Osteoblast (primary cell): ENCODE measurements around the gene PPP2R3B. TPM values are rescaled to one million over a fixed set of nuclear protein-coding genes. Genes with fewer than 3 reads are reported as not detected.
"Not testable (repeated sequence)": the region's sequence is repeated elsewhere in the genome, so short reads cannot be mapped to it uniquely, and the experiment has no call there.

Source experiments
- DNase-seq: peaks from one replicate; pipeline ENCODE4 v3.0.0; 2011; ENCODE audit warnings: low spot score, mixed read lengths; ENCODE audit not compliant: insufficient read length; ENCODE audit errors: missing footprints
- H2AFZ ChIP-seq: 2 replicates; pipeline ENCODE4 v1.6.0; 2011; ENCODE audit warnings: mild to moderate bottlenecking, low read length
- H3K27ac ChIP-seq: 2 replicates; pipeline ENCODE4 v1.5.1; 2011; ENCODE audit warnings: mild to moderate bottlenecking, low read depth, low read length, moderate library complexity
- H3K27me3 ChIP-seq: 2 replicates; pipeline ENCODE4 v1.6.0; 2012; ENCODE audit warnings: mild to moderate bottlenecking, control low read depth, inconsistent platforms, low read length, moderate library complexity; ENCODE audit not compliant: insufficient read depth
- H3K36me3 ChIP-seq: 2 replicates; pipeline ENCODE4 v1.5.1; 2011; ENCODE audit warnings: mild to moderate bottlenecking, low read length, control low read depth, moderate library complexity; ENCODE audit not compliant: insufficient read depth
- H3K4me1 ChIP-seq: 2 replicates; pipeline ENCODE4 v1.5.1; 2011; ENCODE audit warnings: mild to moderate bottlenecking, low read length, control low read depth, moderate library complexity; ENCODE audit not compliant: insufficient read depth
- H3K4me2 ChIP-seq: 2 replicates; pipeline ENCODE4 v1.6.0; 2011; ENCODE audit warnings: mild to moderate bottlenecking, low read length; ENCODE audit not compliant: insufficient read depth
- H3K4me3 ChIP-seq: fragments of 200-600 bp; sonication (generic); 3 replicates; pipeline ENCODE4 v1.5.1; 2012; ENCODE audit warnings: mild to moderate bottlenecking, low read length, inconsistent platforms; ENCODE audit not compliant: insufficient read depth
- H3K79me2 ChIP-seq: 2 replicates; pipeline ENCODE4 v1.6.0; 2012; ENCODE audit warnings: mild to moderate bottlenecking, low read length, control low read depth, inconsistent platforms; ENCODE audit not compliant: insufficient read depth
- H3K9me3 ChIP-seq: 2 replicates; pipeline ENCODE4 v1.5.1; 2011; ENCODE audit warnings: low read depth, low read length, control low read depth
- H4K20me1 ChIP-seq: 2 replicates; pipeline ENCODE4 v1.6.0; 2012; ENCODE audit warnings: mild to moderate bottlenecking, low read length, control low read depth; ENCODE audit not compliant: insufficient read depth
- CTCF ChIP-seq: IDR thresholded peaks from 2 replicates; pipeline ENCODE4 v1.5.1; 2011; ENCODE audit warnings: mild to moderate bottlenecking, low read depth, low read length, moderate library complexity; ENCODE audit errors: extremely low read depth
- total RNA-seq: library from RNA; depleted of rRNA; stranded (reverse); fragments of >200 nt; gene quantifications from 2 replicates; pipeline ENCODE4 v1.2.3, GENCODE V29; 2012

The PPP2R3B gene
- total RNA-seq, 1 donor: 13.4 TPM

GRCh38 chrX:331825-332495 lies 54.7 kb downstream of the PPP2R3B start:
- H4K20me1 ChIP-seq: no peaks in the 10 kb centered on the region

GRCh38 chrX:331151-331824 lies 55.4 kb downstream of the PPP2R3B start:
- Histone ChIP-seq H4K20me1 (no peaks in the 10 kb centered on the region), H3K4me3 (peak overlapping the region; percentile 50), H3K4me1 (no peaks in the 10 kb centered on the region), H3K36me3 (no peaks in the 10 kb centered on the region), H3K27me3 (no peaks in the 10 kb centered on the region), H3K4me2 (peak overlapping the region; percentile 73), H2AFZ (peak overlapping the region; percentile 41), H3K9me3 (no peaks in the 10 kb centered on the region), H3K27ac (no peak overlapping the region), H3K79me2 (no peaks in the 10 kb centered on the region)
- peak; percentile 98 for DNase-seq
- no peak for TF ChIP-seq CTCF

More at GRCh38 chrX:331825-332495, 54.7 kb downstream of the PPP2R3B start:
- H3K79me2 ChIP-seq: no peaks in the 10 kb centered on the region
- peak overlapping the region; percentile 73 for H3K4me2 ChIP-seq
- no peaks in the 10 kb centered on the region for H3K27me3 ChIP-seq
- no peak overlapping the region for H2AFZ ChIP-seq
- DNase-seq: peak; percentile 90
- H3K4me3 ChIP-seq: peak overlapping the region; percentile 50
- no peaks in the 10 kb centered on the region for H3K9me3 ChIP-seq
- H3K27ac ChIP-seq: no peak overlapping the region
- no peak for TF ChIP-seq CTCF
- H3K36me3 ChIP-seq: no peaks in the 10 kb centered on the region
- no peaks in the 10 kb centered on the region for H3K4me1 ChIP-seq

- TF ChIP-seq CTCF: no peak
- no peaks in the 10 kb centered on the region for H3K4me1 ChIP-seq
- no peaks in the 10 kb centered on the region for H3K27me3 ChIP-seq
- H2AFZ ChIP-seq: no peak overlapping the region
- H4K20me1 ChIP-seq: no peaks in the 10 kb centered on the region
- H3K79me2 ChIP-seq: no peaks in the 10 kb centered on the region
- H3K27ac ChIP-seq: no peak overlapping the region
- no peaks in the 10 kb centered on the region for H3K9me3 ChIP-seq
- DNase-seq: no peak
- no peak overlapping the region for H3K4me3 ChIP-seq
- peak overlapping the region; percentile 73 for H3K4me2 ChIP-seq
- H3K36me3 ChIP-seq: no peaks in the 10 kb centered on the region
Measured at GRCh38 chrX:330726-331150, 56.0 kb downstream of the PPP2R3B start.

GRCh38 chrX:330141-330725 lies 56.5 kb downstream of the PPP2R3B start:
- not testable (repeated sequence) for H3K9me3 ChIP-seq, DNase-seq, H4K20me1 ChIP-seq, H3K27ac ChIP-seq, H3K4me3 ChIP-seq, H3K36me3 ChIP-seq, H3K4me1 ChIP-seq, H3K4me2 ChIP-seq, H2AFZ ChIP-seq, H3K27me3 ChIP-seq, H3K79me2 ChIP-seq
